GOT3 (cell line): ENCODE measurements around the gene SKI.

Experiments
- DNase-seq: peaks from one replicate; lab custom pipeline; 2025; ENCODE audit warnings: mixed read lengths; lab: John Stamatoyannopoulos, UW

The SKI gene

GRCh38 chr1:2229911-2230731 is 2.0 kb downstream of the SKI start:
- DNase-seq, result no peak

GRCh38 chr1:2230781-2231531 is 2.8 kb downstream of the SKI start:
- DNase-seq, result no peak

DNA sequence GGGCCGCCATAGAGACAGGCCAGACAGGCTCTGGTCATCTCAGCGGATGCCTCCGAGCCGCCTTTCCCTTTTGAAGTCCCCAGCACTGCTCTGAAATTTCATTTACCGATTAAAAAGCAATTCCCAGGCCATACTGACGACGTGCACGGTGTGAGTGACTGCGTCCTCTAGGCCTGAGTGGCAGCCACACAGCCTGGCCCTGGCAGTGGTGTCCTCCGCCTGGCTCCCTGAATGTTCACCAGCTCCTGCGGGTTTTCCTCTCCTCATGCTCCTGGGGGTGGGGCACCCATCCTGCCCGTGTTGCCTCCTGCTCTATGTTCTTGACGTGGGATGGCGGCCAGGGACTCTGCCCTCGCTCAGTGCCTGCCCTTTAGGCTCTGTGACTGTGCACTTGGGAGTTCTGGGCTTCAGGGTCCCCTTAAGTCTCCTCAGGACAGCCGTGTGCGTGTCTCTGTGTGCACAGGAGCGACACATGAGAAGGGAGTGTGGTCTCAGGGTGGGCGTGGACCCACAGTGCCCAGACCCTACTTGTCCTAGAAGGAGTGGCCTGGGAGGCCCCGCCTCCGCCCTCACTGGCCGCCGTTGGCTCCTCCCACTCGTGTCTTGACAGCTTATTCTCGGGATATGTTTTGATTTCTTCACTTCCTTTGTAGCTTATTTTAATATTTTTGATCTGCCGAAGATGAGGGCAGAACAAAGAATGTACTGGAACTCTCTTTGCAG is 3.6 kb downstream of the SKI start:
- DNase-seq, result no peak

DNA sequence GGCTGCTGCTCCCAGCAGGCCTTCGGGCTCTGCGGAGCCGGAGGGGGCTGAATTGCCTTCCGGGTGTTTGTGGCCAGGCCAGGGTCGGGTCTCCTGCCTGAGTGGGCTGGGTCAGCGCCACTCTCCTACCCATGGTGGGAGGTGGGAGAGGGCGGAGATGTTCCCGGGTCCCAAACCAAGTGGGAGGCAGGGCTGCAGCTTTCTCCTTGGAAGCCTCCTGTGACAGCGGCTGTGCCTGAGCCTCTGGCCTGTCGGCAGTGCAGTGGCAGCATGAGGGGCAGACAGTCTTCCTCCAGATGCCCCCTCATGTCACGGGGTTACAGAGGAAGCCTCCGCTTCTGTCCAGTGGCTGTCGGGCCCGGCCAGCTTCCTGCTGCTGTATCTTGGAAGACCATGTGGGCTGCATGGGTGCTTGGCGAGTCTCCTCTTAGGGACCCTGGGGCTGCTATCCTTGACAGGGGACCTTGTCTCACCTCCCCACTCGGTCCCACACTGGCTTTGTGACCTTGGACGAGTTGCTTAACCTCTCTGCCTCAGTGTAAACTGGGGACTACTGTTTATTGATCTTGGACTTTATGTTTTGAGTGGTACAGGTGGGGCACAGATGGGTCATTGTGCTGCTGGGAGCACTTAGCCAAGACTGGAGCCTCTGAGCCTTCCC is 4.3 kb downstream of the SKI start:
- DNase-seq, result no peak

DNA sequence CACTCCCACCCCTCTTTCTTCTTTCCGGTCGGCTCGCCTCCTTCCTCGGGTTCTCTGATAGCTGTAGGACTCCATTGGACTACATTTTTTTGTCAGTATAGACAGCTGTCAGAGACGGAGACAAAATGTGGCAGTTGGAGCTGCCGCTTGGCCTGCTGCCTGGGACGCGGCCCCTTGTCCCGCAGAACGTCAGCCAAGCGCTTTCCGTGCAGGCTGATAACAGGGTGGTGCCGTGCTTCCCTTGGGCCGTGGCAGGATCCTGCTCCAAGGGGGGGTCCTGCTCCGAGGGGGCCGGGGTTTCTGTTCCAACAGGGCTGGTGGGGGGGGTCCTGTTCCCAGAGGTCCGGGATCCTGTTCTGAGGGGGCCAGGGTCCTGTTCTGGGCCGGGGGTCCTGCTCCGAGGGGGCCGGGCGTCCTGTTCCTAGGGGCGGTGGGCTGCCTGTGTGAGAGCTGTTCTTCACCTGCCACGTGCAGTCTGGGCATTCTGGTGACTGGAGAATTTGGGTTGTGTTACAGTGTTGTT is 4.9 kb downstream of the SKI start:
- no peak for DNase-seq

- DNase-seq, result no peak
These were observed 5.3 kb downstream of the SKI start for GRCh38 chr1:2233468-2233867.

DNA sequence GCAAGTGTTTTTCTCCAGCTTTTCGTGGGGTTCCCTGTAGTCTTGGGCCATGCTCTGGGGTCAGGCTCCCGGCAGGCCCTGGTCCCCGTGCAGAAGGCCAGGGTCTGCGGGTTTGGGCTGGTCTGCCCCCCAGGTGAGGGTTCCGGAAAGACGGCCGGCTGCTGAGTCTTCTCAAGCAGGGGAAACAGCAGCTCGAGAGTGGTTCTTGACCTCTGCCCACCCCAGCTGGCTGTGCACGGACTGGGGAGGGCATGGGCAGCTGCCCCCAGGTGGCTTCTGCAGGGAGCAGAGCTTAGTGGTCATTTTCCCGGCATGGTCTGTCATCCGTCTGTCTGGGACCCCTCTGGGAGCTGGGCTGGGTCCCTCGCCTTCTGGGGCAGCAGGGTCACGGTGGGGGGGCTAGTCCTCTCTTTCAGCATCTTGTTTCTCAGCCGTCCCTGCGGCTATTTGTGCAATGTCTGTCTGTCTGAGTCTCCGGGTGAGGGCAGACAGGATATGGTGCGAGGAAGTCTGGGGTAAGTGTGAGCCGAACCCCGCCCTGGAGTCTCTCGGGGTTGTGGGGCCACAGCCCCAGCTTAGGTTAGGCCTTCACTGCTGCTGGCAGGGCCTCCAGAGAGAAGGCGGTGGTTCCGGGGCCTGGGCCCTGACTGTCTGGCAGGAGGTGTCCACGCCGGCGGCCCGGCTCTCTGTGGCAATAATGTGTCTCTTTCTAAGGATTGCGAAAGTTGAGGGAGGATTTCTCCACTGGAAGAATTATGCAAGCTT is 6.1 kb downstream of the SKI start:
- peak; percentile 48 for DNase-seq

GRCh38 chr1:2234762-2235113 is 6.6 kb downstream of the SKI start:
- DNase-seq, result no peak

GRCh38 chr1:2235300-2235998 is 7.3 kb downstream of the SKI start:
- DNase-seq, result no peak

DNA sequence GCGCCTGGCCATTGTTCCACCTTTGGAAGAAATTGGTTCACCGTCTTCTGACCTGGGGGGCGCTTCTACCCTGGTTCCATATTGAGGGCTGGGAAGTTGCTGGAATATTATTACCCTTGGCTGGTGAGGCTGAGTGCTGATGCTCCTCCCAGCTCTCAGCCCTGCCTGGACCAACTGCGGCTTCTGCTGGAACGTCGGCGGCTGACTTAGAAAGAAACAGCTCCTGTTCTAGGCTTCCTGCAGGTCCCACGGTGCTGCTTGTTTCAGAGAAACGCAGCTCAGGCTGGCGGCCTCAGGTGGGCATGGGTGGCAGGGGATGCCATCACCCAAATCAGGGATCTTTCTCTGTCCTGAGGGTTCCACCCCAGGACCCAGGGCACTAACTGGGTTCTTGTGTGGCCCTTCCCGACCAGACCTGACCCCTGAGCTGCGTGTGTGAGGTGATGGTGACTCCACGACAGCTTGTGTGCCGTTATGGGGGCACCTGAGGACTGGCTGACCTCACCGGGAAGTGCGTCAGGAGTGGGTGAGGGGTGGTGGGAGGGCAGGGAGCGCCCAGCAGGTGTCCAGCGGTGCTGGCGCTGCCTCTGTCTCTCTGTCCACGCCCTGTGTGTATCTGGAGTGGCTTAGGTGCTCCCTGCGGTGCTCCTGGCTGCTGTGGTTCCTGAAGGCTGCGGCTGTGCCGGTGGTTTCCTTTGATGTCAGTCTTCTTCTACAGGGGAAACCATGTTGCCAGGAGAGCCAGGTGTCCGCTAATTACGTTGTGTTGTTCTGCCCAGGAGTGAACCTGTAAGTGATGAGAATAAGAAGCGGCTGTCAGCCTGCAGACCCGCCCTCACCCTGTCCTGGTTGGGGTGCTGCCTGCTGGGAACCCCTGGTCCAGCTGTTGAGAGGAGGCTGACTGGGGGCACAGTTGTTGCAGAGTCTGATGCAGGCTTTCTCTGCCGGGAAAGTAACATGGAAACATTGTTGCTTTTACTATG is 8.9 kb downstream of the SKI start:
- no peak for DNase-seq

DNA sequence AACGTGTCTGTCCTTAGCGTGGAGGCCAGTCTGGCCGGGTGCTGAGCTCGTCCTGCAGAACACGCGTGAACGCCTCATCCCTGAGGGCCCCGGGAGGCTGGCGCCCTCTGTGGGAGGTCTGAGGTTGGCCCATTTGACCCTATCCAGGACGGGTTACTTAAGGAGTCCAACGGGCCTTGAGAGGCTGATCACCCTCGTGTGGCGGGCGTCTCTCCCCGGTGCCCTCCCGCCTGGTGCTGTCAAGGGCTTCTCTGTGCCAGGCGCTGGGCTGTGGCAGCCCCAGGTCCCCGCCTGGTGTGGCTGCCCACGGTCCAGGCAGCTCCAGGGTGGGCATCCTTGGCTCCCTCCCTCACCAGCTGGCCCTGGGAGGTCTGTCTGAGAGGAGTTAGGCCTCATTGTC is 9.7 kb downstream of the SKI start:
- DNase-seq, result no peak

DNA sequence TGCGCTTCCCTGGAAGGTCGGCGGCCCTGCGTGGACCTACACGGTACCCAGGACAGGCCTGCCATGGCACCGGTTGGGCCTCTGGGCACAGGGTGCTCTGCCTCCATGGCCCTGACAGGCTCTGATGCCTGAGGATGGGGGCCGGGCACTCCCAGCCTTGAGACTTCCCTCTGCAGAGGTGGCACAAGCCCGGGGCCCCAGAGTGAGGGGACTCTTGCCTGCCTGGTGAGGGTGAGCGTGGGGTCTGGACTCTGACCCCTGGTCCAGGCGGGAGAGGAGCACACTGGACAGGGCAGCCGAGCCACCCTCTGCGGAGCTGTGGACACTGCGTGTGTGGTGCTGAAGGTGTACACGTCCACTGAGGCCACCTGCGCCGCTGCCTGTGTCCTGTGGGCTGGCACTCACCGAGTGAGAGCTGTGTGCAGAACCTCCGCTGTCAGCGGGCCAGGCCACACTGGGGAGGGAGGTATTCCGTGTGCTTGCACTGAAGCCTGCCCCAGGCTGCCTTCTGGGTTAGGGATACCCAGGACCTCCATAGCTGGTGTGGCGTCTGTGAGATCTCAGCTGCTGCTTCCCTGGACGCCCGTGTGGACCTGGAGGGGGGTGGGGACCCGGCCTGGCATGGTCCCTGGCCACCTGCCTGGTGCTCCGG is 10.4 kb downstream of the SKI start:
- no peak for DNase-seq

GRCh38 chr1:2239013-2239370 is 10.9 kb downstream of the SKI start:
- DNase-seq, result no peak

DNA sequence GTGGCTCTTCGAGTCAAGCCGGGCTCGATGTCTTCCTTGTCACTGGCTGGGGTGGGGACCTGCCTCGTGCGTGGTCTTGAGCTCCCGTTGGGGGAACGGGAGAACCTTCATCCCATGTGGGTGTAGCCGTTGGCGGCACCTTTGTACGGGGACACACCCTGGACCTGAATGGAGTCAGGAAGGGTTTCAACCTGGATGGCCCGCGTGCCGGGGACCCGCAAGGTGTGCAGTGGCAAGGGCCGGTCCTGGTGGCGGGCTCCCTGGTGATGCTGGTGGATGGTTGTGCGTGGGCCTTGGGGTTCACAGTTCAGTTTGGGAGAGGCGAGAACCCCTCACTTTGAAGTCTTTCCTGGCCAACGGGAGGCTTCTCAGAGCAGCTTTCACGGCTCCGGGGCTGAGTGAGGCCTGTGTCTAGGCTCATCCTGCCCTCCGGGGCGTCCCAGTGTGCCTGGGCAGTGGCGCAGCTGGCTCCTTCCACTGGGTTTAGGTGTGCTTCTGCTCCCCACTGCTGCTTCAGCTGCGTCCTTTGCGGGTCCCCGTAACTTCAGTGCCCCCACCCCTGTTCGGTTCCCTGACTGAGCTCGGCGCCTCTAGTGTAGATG is 11.4 kb downstream of the SKI start:
- DNase-seq, result no peak

DNA sequence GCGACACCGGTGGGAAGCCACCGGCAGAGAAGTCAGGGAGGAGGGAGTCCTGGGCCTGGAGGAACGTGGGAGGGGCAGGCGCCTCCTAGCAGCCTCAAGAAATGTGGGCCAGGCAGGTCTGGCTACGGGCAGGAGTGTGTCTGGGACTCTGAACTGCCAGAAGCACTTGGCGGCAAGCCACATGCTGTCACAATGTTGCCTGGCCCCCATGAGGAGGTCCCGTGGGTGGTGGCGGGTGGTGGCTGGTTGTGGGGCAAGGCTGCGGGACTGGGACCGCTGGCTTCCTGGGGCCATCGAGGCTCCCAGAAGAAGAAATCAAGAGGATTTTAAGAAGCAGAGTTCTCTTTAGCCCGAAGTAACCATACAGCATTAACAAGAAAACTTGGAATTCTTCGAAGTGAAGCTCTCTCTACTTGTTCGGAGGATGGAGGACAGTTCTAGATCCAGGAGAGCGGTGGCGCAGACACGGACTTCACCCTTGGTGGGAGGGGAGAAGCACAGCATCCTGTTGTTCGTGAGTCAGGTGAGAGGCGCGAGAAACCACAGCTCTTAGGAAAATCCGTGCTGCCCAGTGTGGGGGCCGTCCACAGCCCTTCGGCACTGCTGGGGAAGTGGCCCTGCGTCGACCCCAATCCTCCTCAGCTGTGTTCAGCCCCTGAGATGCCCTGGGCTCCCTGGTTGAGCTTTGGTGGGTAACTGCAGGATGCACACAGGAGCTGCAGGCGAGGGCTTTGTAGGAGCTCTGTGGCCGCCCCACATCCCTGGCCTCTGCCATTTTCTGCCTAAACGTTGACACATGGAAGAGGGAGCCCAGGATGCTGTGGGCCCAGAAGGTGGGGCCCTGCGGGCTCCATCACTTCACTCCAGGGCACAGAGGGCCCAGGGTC is 12.4 kb downstream of the SKI start:
- DNase-seq, result no peak

DNA sequence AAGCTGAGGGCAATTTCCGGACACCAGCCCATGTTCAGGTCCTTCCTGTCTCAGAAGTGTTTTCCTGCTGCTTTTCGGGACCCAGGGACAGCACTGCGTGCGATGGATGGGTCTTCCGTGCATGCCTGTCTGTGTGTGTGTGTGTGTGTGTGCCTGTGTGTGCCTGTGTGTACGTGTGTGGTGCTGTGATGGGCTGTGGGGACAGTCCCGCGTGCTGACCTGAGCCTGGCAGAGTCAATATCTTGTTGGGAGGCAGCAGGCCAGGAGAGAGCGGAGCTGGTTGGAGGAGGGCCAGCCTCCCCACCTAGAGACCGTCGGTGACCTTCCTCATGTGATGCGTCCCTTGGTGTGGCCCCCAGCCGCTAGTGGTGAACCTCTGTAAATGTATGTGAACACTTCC is 13.7 kb downstream of the SKI start:
- no peak for DNase-seq
